RPMI8226 (cell line): Measurements from ENCODE around the gene MAP7D1.
"Not testable (repeated sequence)": the region's sequence is repeated elsewhere in the genome, so short reads cannot be mapped to it uniquely, and the experiment has no call there.

Experiments used
- DNase-seq: peaks from one replicate; pipeline ENCODE4 v3.0.0-alpha.2; 2015

Gene MAP7D1

GRCh38 chr1:36172017-36172747, 16.2 kb downstream of the MAP7D1 start:
- DNase-seq: no peak

GRCh38 chr1:36172983-36173382, 17.0 kb downstream of the MAP7D1 start:
- DNase-seq: no peak

- DNase-seq: no peak
These were observed 18.8 kb downstream of the MAP7D1 start for GRCh38 chr1:36174713-36175112.

GRCh38 chr1:36175137-36176095, 19.5 kb downstream of the MAP7D1 start:
- DNase-seq: peak; percentile 40

GRCh38 chr1:36176106-36176949, 20.4 kb downstream of the MAP7D1 start:
- no peak for DNase-seq

- DNase-seq: no peak
These were observed 21.9 kb downstream of the MAP7D1 start for GRCh38 chr1:36177589-36178431.

GRCh38 chr1:36178471-36179219, 22.7 kb downstream of the MAP7D1 start:
- no peak for DNase-seq

GRCh38 chr1:36179220-36179600, 23.2 kb downstream of the MAP7D1 start:
- no peak for DNase-seq

- DNase-seq: no peak
These were observed 26.8 kb downstream of the MAP7D1 start for GRCh38 chr1:36182734-36183133.

- DNase-seq: no peak
These were observed 27.4 kb downstream of the MAP7D1 start for GRCh38 chr1:36183309-36183856.

GRCh38 chr1:36187800-36188593, 32.0 kb downstream of the MAP7D1 start:
- DNase-seq: peak; percentile 90

GRCh38 chr1:36196805-36197204, 40.8 kb downstream of the MAP7D1 start:
- not testable (repeated sequence) for DNase-seq

- no peak for DNase-seq
These were observed 42.7 kb downstream of the MAP7D1 start for GRCh38 chr1:36198641-36199040.

- no peak for DNase-seq
These were observed 44.2 kb downstream of the MAP7D1 start for GRCh38 chr1:36199934-36200741.

- DNase-seq: no peak
These were observed 47.1 kb downstream of the MAP7D1 start for GRCh38 chr1:36203027-36203553.

- no peak for DNase-seq
These were observed 47.8 kb downstream of the MAP7D1 start for GRCh38 chr1:36203554-36204346.

GRCh38 chr1:36204347-36204909, 48.5 kb downstream of the MAP7D1 start:
- DNase-seq: no peak
